Tibial nerve (tissue), 4 donors: ENCODE data around the gene TEX22.

Experiments
- CTCF ChIP-seq, 5 experiments: fragments of 200-600 bp in 3 of 5; fragments of 450-650 bp in 2 of 5; sonication (generic) in 3 of 5; IDR thresholded peaks; one replicate each; pipeline ENCODE4 v1.5.1; 2016 to 2019; ENCODE audit warnings: antibody characterized with exemption in 5 of 5, mild to moderate bottlenecking in 3 of 5, moderate library complexity in 2 of 5
- EP300 ChIP-seq, 2 donors: sonication (generic); formaldehyde crosslinking; IDR thresholded peaks; one replicate each; pipeline ENCODE4 v1.6.1; 2017; ENCODE audit warnings: antibody characterized with exemption in 2 of 2, mild to moderate bottlenecking in 1 of 2
- POLR2A ChIP-seq, 2 donors: fragments of 450-650 bp; IDR thresholded peaks; one replicate each; pipeline ENCODE4 v1.6.1; 2017; ENCODE audit warnings: antibody characterized with exemption in 2 of 2, mild to moderate bottlenecking in 2 of 2, moderate library complexity in 2 of 2

GRCh38 chr14:105411985-105412770 lies 13.8 kb downstream of the TEX22 start:
- TF ChIP-seq CTCF (IDR thresholded peaks at IDR 0.05): no peak
- TF ChIP-seq POLR2A (IDR thresholded peaks at IDR 0.05): no peak
- TF ChIP-seq EP300 (IDR thresholded peaks at IDR 0.05): no peak
